Activated CD4-positive, alpha-beta T cell treated with anti-CD3 and anti-CD28 coated beads, Interleukin-2, amount 50 U/mL, for 1 hour (primary cell): ENCODE results near the gene KCNJ5.
A peak's percentile ranks its signal among the peaks of the same experiment; 100 is the strongest.

ENCODE experiments used
- DNase-seq: peaks from one replicate; pipeline ENCODE4 v3.0.0-alpha.2; 2020

Gene KCNJ5

DNA sequence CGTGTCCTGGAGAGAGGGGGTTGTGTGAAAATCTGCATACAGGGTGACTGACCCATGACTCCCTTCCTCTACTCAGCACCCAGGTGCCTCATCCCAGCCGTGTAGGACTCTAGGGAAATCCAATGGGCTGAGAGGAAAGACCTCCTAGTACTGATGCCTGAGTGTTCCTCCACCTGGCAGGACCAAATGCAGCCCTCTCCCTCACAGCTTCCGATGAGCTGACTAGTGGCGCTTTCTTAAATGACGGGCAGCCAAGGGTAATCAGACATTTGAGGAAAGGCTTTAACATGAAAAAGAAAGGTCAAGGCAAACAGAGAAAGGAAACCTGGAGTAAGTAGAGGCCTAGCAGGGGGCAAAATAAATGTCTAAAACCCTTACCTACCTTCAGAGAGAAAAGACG, 19.1 kb upstream of the KCNJ5 start:
- no peak for DNase-seq

DNA sequence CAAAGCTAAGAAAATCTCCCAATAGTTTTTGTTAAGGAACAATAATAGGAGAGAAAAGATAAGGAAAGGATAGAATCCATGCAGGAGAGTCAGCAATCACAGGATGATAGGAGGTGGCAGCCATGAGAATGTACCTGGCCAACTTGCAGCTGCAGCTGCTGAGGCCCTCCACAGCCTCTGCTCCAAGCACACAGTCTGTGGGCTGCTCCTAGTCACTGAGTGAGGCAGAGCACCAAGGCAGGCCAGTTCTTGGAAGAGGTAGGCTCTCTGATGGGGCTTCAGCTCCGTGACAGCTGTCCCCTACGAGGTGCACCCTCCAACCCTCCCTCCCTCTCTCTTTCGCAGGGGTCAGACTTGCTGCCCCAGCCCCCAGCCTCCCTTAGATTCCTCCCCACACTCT, 18.6 kb upstream of the KCNJ5 start:
- no peak for DNase-seq

DNA sequence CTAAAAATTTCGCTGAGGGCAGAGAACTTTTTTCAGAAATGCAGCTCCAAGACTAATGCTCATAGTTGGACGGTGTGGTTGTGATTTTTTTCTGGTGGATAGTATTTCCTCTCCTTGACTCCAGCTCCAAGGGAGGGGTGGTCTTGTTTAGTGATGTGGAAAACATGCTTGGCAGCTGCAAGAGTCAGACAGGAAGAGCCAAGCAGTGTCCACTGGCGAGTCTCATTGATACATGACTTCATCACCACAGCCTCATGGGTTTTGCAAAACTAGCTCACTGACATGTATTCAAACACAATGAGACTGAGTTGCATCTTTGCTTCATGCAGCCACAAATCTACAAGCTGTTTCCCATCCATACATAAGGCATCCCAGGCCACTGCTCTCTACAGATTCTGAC, 16.7 kb upstream of the KCNJ5 start:
- no peak for DNase-seq

DNA sequence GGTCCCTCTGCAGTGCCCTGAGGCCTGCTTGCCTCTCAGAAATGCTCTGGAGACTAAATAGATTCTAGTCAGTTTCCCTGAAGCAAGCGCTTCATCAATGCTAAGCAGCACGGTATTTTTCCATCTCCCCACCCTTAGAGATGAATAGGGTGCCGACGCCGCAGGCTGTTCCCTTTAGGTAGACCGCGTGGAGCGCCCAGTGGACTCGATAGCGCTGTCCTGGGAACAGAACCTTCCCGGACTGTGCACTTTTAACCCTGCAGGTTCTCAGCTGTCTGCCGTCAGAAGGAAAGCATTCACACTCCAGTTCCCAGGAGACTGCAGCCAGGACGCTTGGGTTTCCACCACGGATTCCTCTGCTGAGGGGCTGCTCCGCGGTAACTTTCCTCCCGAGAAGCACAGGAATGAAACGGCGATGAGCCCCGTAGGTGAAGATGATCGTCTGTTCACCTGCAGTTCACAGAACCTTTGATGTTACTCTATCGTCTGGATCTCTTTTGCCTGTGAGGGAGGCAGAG, 15.0 kb upstream of the KCNJ5 start:
- DNase-seq: no peak

DNA sequence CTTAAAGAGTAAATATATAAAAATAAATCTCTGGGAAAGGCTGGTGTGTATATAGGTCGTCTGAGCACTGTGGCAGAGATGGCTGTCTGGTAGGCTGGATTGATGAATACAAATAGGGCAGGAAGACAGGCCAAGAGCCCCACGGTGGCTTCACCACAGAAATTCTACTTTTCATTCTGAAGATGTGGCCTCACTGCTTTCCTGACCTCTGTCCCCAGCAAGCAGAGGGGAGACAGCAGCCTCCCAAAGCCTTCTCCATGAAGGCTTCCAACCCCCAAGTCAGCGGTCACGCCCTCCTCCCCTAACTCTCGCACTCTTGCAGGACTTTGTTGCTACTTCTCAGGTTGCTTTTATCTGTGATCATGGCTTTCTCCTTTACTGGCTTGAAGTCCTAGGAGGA, 13.4 kb upstream of the KCNJ5 start:
- DNase-seq: no peak

DNA sequence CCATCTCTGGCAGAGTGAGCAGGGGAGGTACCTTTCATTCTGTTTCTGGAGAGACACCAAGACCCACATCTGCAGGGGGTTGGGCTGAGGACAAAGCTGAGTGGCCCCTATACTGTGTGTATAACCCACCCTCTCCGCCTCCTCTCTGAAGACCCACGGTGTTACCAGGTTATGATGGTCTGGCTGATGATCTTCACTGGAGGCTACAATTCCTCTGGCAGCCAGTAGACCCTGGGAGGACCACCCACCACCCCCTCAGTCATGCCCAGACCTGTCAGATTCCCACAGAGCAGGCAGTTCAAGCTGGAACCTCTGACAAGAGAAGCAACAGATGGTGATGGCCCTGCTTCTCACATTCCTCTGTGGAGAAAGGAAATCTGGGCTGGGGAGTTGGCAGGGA, 12.7 kb upstream of the KCNJ5 start:
- no peak for DNase-seq

DNA sequence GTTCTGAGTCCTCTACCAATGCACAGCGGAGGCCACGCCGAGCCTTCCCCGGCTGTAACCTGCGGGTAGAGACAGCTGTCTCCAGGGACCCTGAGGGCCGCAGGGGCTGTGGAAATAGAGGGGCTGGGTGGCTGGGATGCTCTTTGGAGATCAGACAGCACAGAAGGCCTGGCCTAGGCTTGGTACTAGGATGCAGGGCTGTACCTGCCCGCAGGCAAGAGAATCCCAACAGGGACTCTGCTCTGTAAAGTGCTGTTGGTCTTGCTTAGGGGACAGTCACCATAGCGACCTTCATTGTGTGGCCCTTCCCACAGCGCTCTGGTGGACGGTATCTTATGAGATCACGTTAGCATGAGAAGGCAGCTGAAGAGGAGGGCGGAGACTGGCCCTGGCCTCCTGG, 11.3 kb upstream of the KCNJ5 start:
- DNase-seq: no peak

DNA sequence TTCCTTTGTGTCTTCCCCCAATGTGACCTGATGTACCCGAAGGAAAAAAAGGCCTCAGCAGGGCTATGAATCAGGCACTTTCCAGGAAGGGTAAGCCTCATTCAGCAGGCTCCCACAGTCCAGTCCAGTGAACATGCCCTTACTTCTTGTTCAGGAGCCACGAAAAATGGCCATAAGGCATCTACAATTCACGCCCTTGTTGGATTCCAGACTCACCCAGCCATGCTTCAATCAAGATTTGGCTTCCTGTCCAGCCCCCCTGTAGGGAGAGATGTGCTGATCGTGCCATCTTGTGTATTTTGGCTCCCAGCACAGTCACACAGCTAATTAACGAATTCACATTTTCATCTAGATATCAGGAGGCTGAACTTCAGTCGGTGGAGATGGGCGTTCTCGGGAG, 9.9 kb upstream of the KCNJ5 start:
- DNase-seq: no peak

DNA sequence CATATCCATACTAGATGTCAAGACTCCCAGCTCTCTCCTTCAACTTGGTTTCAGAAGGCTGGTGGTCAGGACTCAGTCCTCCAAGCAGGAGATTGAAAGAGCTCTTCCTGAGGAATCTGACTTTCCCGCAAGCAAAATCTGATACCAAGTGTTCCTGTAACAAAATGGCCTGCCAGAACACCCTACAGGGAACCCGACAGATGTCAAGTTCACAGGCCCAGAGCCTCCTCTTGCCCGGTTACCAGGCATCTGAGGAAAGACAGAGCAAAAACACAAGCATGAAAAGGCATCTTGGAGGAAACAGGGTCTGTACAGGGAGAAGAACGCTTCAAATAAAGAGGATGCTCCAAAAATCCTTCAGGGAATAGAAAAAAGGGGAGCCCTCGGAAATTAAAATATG, 8.7 kb upstream of the KCNJ5 start:
- no peak for DNase-seq

DNA sequence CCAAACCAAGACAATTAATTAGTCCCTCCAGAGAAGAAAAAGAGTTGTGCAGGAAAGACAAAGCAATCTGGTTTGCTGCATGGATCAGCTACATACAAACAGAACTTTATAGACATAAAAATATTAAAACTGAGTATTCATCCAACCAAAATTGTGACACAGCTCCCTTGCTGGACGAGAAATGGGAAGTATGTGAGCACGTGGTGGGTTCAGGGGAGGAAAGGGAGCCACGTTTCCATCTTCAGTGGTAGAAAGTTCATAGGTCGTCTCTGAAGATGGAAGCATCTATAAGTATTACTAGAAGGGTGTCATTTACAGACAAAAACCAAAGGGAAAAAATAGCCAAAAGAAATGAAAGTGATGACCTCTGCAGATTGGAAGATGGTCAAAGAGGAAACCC, 7.1 kb upstream of the KCNJ5 start:
- DNase-seq: no peak

DNA sequence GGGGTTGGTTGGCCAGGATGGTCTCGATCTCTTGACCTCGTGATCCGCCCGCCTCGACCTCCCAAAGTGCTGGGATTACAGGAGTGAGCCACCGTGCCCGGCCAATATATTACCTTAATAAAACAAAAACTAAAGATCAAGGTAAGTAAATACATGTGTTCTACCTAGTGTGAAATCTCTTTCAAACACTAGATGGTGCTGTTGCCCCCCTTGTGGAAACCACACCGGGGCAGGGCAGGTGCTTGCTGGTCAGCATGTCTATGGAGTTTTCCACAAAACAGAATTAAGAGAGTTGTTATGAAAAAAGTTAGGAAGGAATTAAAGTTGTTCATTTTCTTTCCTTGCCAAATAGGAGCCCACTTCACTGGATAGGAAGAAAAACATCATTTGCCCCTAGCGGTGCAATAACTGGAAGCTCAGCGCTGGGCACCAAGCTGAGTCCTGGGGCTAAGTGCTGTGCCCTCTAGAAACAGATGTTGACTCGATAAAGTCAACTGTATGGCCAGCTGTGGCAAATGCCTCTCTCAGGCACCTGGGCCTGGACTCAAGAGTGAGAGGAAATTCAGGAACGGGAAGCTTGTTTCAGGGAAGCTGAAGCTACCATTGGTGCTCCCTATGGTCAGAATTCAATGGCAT, 6.3 kb upstream of the KCNJ5 start:
- DNase-seq: peak; percentile 49

DNA sequence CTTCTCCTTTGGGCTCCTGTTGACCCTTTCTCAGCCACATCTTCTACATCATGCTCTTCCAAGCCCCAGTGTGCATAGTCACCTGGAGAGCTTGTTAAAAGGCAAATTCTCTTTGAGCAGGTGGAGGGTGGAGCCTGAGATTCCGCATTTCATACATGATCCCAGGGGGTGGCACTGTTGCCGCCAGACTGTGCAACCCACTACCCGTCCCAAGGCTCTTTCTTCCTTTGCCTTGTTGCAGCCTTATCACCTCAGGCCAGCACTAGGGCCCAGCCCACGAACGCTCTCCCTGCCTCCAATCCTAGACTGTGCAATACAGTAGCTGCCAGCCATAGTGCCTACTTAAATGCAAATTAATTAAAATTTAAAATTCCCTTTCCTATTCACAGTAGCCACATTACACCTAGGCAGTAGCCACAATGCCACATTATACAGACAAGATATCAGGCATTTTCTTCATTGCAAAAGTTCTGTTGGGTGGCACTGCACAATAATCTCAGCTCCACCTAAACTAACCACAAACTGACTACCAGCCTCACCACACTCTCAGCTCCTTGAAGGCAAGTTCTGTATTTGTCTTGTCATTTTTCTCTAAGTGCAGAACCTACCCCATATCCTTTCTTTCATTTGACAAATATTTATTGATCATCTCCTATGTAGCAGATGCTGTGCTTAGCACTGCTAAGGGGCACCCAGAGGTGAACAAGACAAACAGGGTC, 4.6 kb upstream of the KCNJ5 start:
- DNase-seq: no peak

DNA sequence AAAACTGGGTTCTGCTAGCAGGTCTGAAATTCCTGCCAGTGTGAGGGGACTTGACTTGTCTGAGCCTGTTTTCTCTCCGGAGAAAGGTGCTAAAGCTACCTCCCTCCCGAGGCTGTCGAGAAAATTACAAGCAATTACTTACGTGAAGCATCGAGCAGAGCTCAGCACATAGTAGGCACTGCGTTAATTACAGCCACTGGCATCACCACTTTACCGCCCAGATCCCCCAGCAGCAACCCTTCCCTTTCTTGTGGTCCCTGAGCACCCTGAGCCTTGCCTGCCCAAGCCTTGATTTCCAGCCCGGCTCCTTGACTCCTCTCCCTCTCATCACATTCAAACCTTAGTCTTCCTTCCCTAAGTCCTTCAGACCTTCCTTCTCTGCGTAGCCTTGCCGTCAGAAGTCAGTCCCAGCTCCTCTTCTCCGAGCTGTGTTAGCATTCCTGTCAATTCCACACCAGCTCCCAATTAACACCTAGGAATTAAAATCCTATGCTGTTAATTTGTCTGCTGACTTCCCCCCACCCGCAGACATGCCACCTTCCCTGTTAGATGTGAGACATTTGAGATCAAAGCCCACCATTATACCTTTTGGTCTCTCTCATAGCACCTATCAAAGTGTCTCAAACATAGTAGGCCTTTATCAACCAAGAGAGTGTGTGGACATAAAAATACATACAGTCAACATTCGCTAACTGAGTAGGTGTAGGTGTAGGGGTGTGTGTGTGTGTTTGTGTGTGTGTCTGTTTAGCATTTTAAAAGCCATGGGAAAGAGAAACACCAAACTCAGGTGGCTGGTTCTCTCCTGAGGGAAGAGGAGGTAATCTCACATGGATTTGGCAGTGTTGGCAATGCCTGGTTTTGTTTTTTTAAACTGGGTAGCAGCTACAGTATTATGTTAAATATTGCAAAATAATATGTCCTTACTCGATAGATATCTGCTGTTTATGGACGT, 2.8 kb upstream of the KCNJ5 start:
- DNase-seq: no peak

DNA sequence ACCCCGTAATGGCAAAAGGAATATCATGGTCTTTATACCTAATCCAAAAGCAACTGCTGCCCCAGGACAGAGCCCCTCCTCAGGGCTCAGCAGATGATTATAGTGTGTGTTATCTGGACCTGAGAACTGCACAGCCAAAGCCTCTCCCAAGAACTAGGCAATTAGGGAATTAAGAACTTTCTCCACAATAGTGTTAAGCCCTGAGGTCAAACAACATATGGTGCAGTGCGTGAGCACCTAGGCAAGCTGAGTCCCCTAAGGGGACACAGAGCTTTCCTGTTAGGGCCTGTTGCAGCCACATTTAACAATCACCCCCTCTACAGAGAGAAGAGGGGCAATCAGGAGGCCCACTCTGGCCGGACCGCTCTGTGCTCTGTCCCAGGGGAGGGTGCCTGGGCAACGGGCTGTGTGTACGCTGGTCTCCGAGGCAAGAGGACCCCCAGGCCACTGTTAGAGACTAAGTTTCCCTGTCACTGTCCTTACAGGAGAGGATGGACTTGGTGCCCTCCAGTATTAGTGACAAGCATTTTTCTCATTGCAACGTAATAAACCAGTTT, 1.4 kb upstream of the KCNJ5 start:
- no peak for DNase-seq

DNA sequence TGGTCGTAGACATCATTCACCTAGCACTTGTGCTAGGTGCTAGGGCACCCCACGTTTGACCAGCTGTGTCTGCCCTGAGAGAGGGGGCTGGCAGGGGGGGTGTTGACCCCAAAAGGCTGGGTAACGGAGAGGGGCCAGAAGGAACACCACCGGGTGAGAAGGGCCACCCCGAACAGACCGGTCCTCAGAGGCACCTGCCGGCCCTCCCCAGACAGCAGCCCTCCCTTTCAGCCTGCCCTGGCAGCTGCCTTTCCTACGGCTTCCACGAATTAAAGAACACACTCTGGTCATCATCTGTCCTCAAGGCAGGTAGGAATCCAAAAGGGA, 977 bp upstream of the KCNJ5 start:
- DNase-seq: no peak

DNA sequence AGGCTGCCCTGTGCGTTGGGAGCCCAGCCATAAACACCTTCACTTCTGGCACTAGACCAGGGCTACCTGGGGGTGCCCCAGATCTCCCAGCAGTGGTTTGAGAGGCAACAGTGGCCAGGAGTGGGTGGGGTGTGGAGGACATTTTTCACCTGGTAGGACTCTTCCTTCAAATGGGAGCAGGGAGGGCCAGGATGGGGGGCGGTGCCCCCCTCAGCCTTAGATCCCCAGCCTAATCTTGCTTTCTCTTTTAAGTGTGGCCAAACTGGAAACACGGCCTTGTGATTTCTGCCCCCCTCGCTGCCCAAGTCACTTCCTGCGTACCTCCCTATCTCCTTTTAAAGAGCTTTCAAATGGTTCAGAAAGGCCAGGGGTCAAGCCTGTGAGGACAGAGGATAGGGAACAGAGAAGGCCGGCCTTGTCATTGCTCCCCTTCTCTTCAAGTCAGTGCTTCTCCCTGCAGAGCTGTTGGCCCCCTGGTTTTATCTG, 800 bp downstream of the KCNJ5 start:
- no peak for DNase-seq

DNA sequence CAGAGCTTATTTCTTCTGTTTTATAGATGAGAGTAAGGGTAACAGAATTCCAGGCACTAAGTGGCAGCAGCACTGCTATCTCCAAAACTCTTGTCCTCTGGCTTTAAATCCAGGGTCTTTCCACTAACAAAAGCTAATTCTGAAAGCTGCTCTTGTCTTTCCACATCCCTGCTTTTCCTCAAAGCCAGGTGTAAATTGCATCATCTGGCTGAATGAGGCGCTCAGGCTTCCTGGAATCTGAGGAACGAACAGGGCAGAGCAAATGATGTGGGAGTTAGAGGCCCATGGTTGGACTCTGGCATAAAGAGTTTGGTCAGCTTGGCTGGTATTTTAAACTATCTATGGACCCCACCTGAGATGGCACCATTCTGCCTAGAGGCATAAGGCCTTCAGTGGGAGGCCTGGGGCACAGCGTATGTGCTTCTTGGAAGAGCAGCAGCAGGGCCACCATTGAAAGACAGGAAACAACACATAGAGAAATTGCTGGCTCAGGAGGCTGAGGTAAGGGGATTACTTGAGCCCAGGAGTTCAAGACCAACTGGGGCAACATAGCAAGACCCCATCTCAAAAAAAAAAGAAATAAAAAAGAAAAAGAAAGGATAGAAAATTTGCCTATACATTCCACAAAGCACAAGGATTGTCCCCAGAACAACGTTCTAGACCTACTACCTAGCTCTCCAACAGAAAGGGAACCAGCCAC, 1.9 kb downstream of the KCNJ5 start:
- DNase-seq: no peak

DNA sequence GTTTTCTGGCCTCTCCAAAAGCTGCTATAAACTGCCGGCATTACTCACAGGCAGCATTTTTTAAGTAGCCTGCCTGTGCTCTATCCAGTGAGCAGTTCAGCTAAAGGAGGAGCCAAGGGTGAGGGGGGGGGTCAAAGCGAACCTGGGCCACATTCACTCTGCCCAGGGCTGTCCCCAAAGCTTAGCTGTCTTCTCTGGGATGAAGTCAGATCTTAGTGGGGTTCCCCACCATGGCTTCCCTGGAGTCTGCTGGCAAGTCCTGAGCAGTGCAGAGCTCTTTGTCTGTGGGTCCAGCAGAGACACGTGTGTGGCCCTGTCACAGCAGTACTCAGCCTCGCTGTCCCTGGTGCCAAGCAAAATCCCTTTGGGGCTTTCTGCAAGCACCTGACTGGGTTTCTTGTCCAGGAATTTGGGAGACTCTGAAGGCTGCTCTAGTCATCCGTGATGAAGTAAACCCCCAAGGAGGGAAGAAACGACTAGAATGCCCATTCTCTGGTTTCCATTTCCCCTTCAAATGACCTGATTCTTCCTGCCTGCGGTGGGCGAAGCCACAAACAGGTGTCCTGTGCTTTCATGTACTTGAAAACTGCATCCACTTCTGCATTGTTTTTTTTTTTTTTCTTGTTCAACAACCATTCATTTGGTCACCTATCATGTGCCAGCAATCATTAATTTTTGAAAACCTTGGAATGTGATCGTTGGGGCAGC, 2.6 kb downstream of the KCNJ5 start:
- no peak for DNase-seq

DNA sequence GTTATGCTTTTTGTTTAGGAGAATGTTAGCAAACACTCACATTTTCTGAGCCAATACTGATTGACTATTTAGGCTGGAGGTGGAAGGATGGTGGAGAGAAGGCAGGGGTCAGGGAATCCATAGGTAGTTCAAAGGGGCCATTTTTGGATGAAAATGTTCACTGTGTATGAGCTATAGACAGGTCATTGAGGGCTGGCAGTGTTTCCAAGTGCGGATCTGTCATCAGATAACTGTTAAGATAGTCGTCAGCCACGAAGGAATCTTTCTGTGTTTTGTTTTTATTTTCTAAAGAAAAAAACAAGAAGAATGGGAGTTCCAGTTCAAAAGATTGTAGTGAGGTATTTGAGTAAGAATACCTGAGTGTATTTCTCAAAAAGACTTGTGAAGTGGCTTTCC, 3.1 kb downstream of the KCNJ5 start:
- DNase-seq: no peak

DNA sequence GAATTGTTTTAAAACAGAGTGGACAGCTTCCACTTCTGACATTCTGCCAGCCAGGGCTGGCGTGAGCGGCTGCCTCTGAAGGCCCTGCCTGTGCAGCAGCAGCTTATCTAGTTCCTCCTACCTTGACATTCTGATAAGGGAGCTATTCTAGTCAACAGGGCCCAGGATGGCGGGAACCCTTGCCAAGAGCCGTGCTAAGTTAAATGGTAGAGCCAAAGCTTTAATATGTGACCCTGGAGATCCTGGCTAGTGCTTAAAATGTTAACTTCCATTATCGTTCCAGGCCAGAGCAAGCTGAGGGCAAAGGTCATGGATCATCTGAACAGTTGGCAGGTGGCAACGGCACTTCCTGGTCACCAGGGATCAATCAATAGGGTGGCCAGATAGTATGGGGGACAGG, 3.5 kb downstream of the KCNJ5 start:
- no peak for DNase-seq

DNA sequence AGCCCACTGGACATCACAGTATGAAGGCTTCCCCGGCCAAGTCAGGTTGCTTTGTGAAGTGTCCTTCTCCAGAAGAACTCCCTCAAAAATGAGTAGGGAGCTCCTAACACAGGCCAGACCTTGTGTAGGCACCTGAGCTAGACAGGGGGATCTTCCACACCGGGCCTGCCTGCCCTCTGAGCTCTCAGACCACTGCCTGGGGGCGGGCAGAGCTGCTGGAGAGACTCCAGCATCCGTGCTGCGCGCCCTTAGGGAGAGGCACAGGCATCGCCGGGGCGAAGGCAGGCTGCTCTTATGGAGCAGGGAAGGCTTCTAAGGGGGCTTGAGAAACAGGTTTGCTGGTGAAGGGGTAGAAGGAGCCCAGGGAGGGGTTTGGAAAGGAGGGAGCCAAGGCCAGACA, 4.4 kb downstream of the KCNJ5 start:
- no peak for DNase-seq

DNA sequence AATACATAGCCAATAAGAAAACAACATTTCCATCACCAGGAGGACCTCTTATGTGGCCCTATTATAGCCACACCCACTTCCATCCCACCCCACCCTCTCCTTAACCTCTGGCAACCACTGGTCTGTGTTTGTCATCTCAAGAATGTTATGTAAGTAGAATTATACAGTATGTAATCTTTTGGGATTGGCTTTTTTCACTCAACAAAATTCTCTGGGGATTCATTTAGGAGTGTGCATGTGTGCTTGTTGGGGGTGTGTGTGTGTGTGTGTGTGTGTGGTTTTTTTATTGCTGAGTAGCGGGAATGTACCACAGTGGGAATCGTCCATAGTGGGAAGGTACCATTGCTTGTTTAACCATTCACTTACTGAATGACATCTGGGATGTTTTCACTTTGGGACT, 5.2 kb downstream of the KCNJ5 start:
- DNase-seq: no peak
